Measurements from ENCODE around the gene FAM174C.

FAM174C gene

GRCh38 chr19:1327125-1327524, 51.8 kb downstream of the FAM174C start:
- no peak for DNase-seq
